A549 (cell line): ENCODE results near the gene IGFBP3.

ENCODE experiments used
- BHLHE40 ChIP-seq: IDR thresholded peaks from 2 replicates; pipeline ENCODE4 v1.6.1; 2012; ENCODE audit warnings: low read depth, low read length, inconsistent platforms
- CEBPB ChIP-seq, 2 experiments: fragments of >200 bp in 1 of 2; sonication (Bioruptor Twin) in 1 of 2; formaldehyde crosslinking in 1 of 2; IDR thresholded peaks; 2 replicates each; pipeline ENCODE4 v1.6.1; 2012 to 2016
- HOXB13 ChIP-seq: fragments of 250-450 bp; sonication (Bioruptor Pico); IDR thresholded peaks from 2 replicates; pipeline ENCODE4 v1.5.0; 2020; ENCODE audit warnings: low read depth, mild to moderate bottlenecking, moderate library complexity
- KDM1A ChIP-seq: fragments of 200-600 bp; sonication (generic); IDR thresholded peaks from 2 replicates; pipeline ENCODE4 v1.6.1; 2016; ENCODE audit warnings: low read depth, mild to moderate bottlenecking
- MYC ChIP-seq: IDR thresholded peaks from 2 replicates; pipeline ENCODE4 v1.6.1; 2012; ENCODE audit warnings: mild to moderate bottlenecking, inconsistent platforms, low read length, improper control_type of control experiment, borderline replicate concordance
- NR3C1 ChIP-seq: fragments of >200 bp; sonication (Bioruptor Twin); formaldehyde crosslinking; IDR thresholded peaks from 3 replicates; pipeline ENCODE4 v1.6.1; 2017
- POLR2A ChIP-seq: IDR thresholded peaks from 2 replicates; pipeline ENCODE4 v1.6.1; 2012; ENCODE audit warnings: mild to moderate bottlenecking, low read length
- REST ChIP-seq: fragments of 200-600 bp; sonication (generic); IDR thresholded peaks from 2 replicates; pipeline ENCODE4 v1.6.1; 2016; ENCODE audit warnings: antibody characterized with exemption, mild to moderate bottlenecking, moderate library complexity
- TF ChIP-seq, protein P1 (sequence below): fragments of >200 bp; sonication (Bioruptor Twin); formaldehyde crosslinking; IDR thresholded peaks from 3 replicates; pipeline ENCODE4 v1.5.1; 2016

- TF ChIP-seq HOXB13 (CRISPR knock-in tag): no peak
- no peak for TF ChIP-seq BHLHE40
- TF ChIP-seq, protein P1, sequence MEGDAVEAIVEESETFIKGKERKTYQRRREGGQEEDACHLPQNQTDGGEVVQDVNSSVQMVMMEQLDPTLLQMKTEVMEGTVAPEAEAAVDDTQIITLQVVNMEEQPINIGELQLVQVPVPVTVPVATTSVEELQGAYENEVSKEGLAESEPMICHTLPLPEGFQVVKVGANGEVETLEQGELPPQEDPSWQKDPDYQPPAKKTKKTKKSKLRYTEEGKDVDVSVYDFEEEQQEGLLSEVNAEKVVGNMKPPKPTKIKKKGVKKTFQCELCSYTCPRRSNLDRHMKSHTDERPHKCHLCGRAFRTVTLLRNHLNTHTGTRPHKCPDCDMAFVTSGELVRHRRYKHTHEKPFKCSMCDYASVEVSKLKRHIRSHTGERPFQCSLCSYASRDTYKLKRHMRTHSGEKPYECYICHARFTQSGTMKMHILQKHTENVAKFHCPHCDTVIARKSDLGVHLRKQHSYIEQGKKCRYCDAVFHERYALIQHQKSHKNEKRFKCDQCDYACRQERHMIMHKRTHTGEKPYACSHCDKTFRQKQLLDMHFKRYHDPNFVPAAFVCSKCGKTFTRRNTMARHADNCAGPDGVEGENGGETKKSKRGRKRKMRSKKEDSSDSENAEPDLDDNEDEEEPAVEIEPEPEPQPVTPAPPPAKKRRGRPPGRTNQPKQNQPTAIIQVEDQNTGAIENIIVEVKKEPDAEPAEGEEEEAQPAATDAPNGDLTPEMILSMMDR: no peak
- no peak for TF ChIP-seq KDM1A
- no peak for TF ChIP-seq POLR2A
- no peak for TF ChIP-seq CEBPB (IDR thresholded peaks at IDR 0.05)
- TF ChIP-seq MYC: no peak
- no peak for TF ChIP-seq NR3C1
- no peak for TF ChIP-seq REST
Measured at GRCh38 chr7:45915606-45916005, 5.5 kb downstream of the IGFBP3 start.
